Stimulated activated CD4-positive, alpha-beta T cell treated with anti-CD3 and anti-CD28 coated beads, Interleukin-4, amount 100 ng/mL, for 1 hour (primary cell): ENCODE data around the gene ASIP.
A peak's percentile ranks its signal among the peaks of the same experiment; 100 is the strongest.

ENCODE experiments used
- DNase-seq: peaks from one replicate; pipeline ENCODE4 v3.0.0-alpha.2; 2020

The ASIP gene

GRCh38 chr20:34312544-34313217 lies 71.5 kb downstream of the ASIP start:
- DNase-seq: peak; percentile 85

GRCh38 chr20:34315236-34315635 lies 74.0 kb downstream of the ASIP start:
- DNase-seq: no peak

GRCh38 chr20:34316196-34316814 lies 75.1 kb downstream of the ASIP start:
- DNase-seq: no peak
